Suppressor macrophage treated with lipopolysaccharide for 1 hour (primary cell): ENCODE measurements around the gene ETS1.

ENCODE experiments used
- DNase-seq, 3 donors: peaks; one replicate each; pipeline ENCODE4 v3.0.0-alpha.2; 2020 to 2022

Gene ETS1

GRCh38 chr11:128567130-128567529 lies 20.2 kb downstream of the ETS1 start:
- no peak for DNase-seq

- DNase-seq = peak; percentile 59 to 62 (median 60)
Observed at GRCh38 chr11:128565881-128566280, 21.5 kb downstream of the ETS1 start.

- no peak for DNase-seq
Observed at GRCh38 chr11:128564642-128565245, 22.6 kb downstream of the ETS1 start.

GRCh38 chr11:128563942-128564641 lies 23.3 kb downstream of the ETS1 start:
- peak; percentile 24 to 48 (median 39) for DNase-seq

GRCh38 chr11:128563308-128563707 lies 24.1 kb downstream of the ETS1 start:
- no peak for DNase-seq

GRCh38 chr11:128559496-128560103 lies 27.8 kb downstream of the ETS1 start:
- no peak for DNase-seq

GRCh38 chr11:128555606-128556005 lies 31.8 kb downstream of the ETS1 start:
- no peak for DNase-seq

GRCh38 chr11:128553662-128554362 lies 33.5 kb downstream of the ETS1 start:
- no peak for DNase-seq

GRCh38 chr11:128552783-128553661 lies 34.3 kb downstream of the ETS1 start:
- DNase-seq = peak; percentile 78 to 91 (median 82)

- DNase-seq = peak; percentile 63 to 88 (median 66)
Observed at GRCh38 chr11:128551611-128552335, 35.6 kb downstream of the ETS1 start.

GRCh38 chr11:128551058-128551457 lies 36.3 kb downstream of the ETS1 start:
- no peak for DNase-seq

GRCh38 chr11:128550261-128550821 lies 37.0 kb downstream of the ETS1 start:
- DNase-seq = peak in 2 of 3 donors; percentile 24 to 27

- no peak for DNase-seq
Observed at GRCh38 chr11:128549256-128549944, 38.0 kb downstream of the ETS1 start.

GRCh38 chr11:128548649-128549255 lies 38.6 kb downstream of the ETS1 start:
- DNase-seq = peak; percentile 55 to 67 (median 56)

- DNase-seq = no peak
Observed at GRCh38 chr11:128547946-128548648, 39.3 kb downstream of the ETS1 start.

- no peak for DNase-seq
Observed at GRCh38 chr11:128546916-128547315, 40.4 kb downstream of the ETS1 start.

GRCh38 chr11:128544471-128545051 lies 42.8 kb downstream of the ETS1 start:
- no peak for DNase-seq

GRCh38 chr11:128540469-128540868 lies 46.9 kb downstream of the ETS1 start:
- no peak for DNase-seq

- no peak for DNase-seq
Observed at GRCh38 chr11:128536506-128536905, 50.9 kb downstream of the ETS1 start.
